ENCODE results near the gene PITPNC1.

Gene PITPNC1

GRCh38 chr17:67372751-67373150 is 4.3 kb upstream of the PITPNC1 start:
- DNase-seq, result no peak

- peak; percentile 93 for DNase-seq
Measured at GRCh38 chr17:67374329-67375053, 2.6 kb upstream of the PITPNC1 start.

- no peak for DNase-seq
Measured at GRCh38 chr17:67375054-67375427, 2.0 kb upstream of the PITPNC1 start.

- no peak for DNase-seq
Measured at GRCh38 chr17:67375716-67376115, 1.4 kb upstream of the PITPNC1 start.

GRCh38 chr17:67376415-67376736 is 705 bp upstream of the PITPNC1 start:
- DNase-seq, result no peak

- DNase-seq, result peak; percentile 85
Measured at GRCh38 chr17:67377488-67378453, 690 bp downstream of the PITPNC1 start.

GRCh38 chr17:67378454-67379250 is 1.6 kb downstream of the PITPNC1 start:
- DNase-seq, result peak; percentile 92

GRCh38 chr17:67379251-67379630 is 2.2 kb downstream of the PITPNC1 start:
- DNase-seq, result peak; percentile 73

GRCh38 chr17:67381929-67382257 is 4.8 kb downstream of the PITPNC1 start:
- no peak for DNase-seq

GRCh38 chr17:67385122-67385988 is 8.3 kb downstream of the PITPNC1 start:
- DNase-seq, result peak; percentile 47

GRCh38 chr17:67386965-67387551 is 10.0 kb downstream of the PITPNC1 start:
- peak; percentile 89 for DNase-seq

- DNase-seq, result peak; percentile 55
Measured at GRCh38 chr17:67388536-67388935, 11.5 kb downstream of the PITPNC1 start.

- peak; percentile 56 for DNase-seq
Measured at GRCh38 chr17:67388986-67389385, 11.9 kb downstream of the PITPNC1 start.

- no peak for DNase-seq
Measured at GRCh38 chr17:67390006-67390645, 13.0 kb downstream of the PITPNC1 start.

- DNase-seq, result peak; percentile 82
Measured at GRCh38 chr17:67390646-67391361, 13.7 kb downstream of the PITPNC1 start.

GRCh38 chr17:67392111-67392510 is 15.0 kb downstream of the PITPNC1 start:
- no peak for DNase-seq

GRCh38 chr17:67393809-67394397 is 16.8 kb downstream of the PITPNC1 start:
- no peak for DNase-seq

- DNase-seq, result no peak
Measured at GRCh38 chr17:67399676-67400075, 22.6 kb downstream of the PITPNC1 start.

GRCh38 chr17:67400193-67400592 is 23.1 kb downstream of the PITPNC1 start:
- DNase-seq, result no peak

- DNase-seq, result no peak
Measured at GRCh38 chr17:67401106-67401505, 24.0 kb downstream of the PITPNC1 start.

Measured in activated CD8-positive, alpha-beta memory T cell treated with anti-CD3 and anti-CD28 coated beads for 24 hours (primary cell).